Right lobe of liver (tissue), 6 donors: ENCODE measurements around the gene UBE2Q2. TPM values are rescaled to one million over a fixed set of nuclear protein-coding genes. Genes with fewer than 3 reads are reported as not detected.
"Not testable (repeated sequence)": the region's sequence is repeated elsewhere in the genome, so short reads cannot be mapped to it uniquely, and the experiment has no call there.

Source experiments
- ATAC-seq, 4 donors: fragments of 200-7000 bp; cut with Tn5 transposase; one replicate each; pipeline ENCODE4 v1.9.1; 2020; ENCODE audit warnings: mild to moderate bottlenecking in 4 of 4, moderate library complexity in 4 of 4
- DNase-seq, 3 donors: peaks; one replicate each; pipeline ENCODE4 v3.0.0-alpha.2; 2020
- H3K27ac ChIP-seq, 3 donors: fragments of 200-600 bp; one replicate each; pipeline ENCODE4 v1.8.0; 2022
- H3K27me3 ChIP-seq, 2 donors: fragments of 200-600 bp; one replicate each; pipeline ENCODE4 v1.8.0; 2022
- H3K36me3 ChIP-seq, 4 donors: fragments of 200-600 bp; sonication (generic) in 1 of 4; one replicate each; pipeline versions ENCODE4 v1.5.1 to v1.8.0; 2017 to 2022; ENCODE audit warnings: control low read depth in 1 of 4
- H3K4me1 ChIP-seq, 4 donors: fragments of 200-600 bp; sonication (generic) in 1 of 4; one replicate each; pipeline versions ENCODE4 v1.5.1 to v1.8.0; 2017 to 2022; ENCODE audit warnings: control low read depth in 1 of 4
- H3K4me3 ChIP-seq, 3 donors: fragments of 200-600 bp; one replicate each; pipeline ENCODE4 v1.8.0; 2022
- H3K9me3 ChIP-seq, 4 donors: fragments of 200-600 bp; sonication (generic) in 1 of 4; one replicate each; pipeline versions ENCODE4 v1.5.1 to v1.8.0; 2017 to 2022; ENCODE audit warnings: control low read depth in 1 of 4
- POLR2A ChIP-seq: fragments of 450-650 bp; IDR thresholded peaks from one replicate; pipeline ENCODE4 v1.6.1; 2017; ENCODE audit warnings: antibody characterized with exemption, mild to moderate bottlenecking
- WGBS: methylation state at CpG from one replicate; pipeline ENCODE4 v1.1.6; 2018; ENCODE audit warnings: low coverage, low lambda C conversion rate; ENCODE audit not compliant: insufficient coverage; ENCODE audit errors: missing lambda C conversion rate; 5-methylcytosine and 5-hydroxymethylcytosine counted together
- intact Hi-C, 2 donors: fragments of 100-400 bp; cut with DNase I; formaldehyde crosslinking; loops; one replicate each; pipeline versions ENCODE4 v1.11.2 to v1.14.1; 2022
- total RNA-seq, 6 experiments: library from RNA; depleted of rRNA in 2 of 6; stranded (reverse); fragments of >200 nt in 2 of 6; fragmentation: NEBNext Ultra II Directional in 3 of 6; extraction: Animal tissue kit (Norgen Biotek cat#: 25700) in 3 of 6; gene quantifications; one replicate each; pipeline versions ENCODE4 v1.1.0 to v1.2.4, GENCODE V29; 2016 to 2023
- TF ChIP-seq, protein P1 (sequence below), 4 donors: fragments of 200-600 bp in 3 of 4; fragments of 450-650 bp in 1 of 4; IDR thresholded peaks; one replicate each; pipeline versions ENCODE4 v1.5.1 to v1.8.0; 2016 to 2022; ENCODE audit warnings: antibody characterized with exemption in 4 of 4, mild to moderate bottlenecking in 2 of 4
- donor health status: DM: no; HTN: yes; CAD: no.
- donor health status: DM: no; HTN: no; CAD: no.
- donor health status: DM: no; HTN: no; CAD: no.
- donor health status: DM: no; HTN: yes; CAD: no.
- donor health status: DM: no; HTN: yes; CAD: no.

The UBE2Q2 gene
- total RNA-seq, 6 experiments from 2014 or later: 2.6 to 9.5 (median 4.6) TPM

DNA sequence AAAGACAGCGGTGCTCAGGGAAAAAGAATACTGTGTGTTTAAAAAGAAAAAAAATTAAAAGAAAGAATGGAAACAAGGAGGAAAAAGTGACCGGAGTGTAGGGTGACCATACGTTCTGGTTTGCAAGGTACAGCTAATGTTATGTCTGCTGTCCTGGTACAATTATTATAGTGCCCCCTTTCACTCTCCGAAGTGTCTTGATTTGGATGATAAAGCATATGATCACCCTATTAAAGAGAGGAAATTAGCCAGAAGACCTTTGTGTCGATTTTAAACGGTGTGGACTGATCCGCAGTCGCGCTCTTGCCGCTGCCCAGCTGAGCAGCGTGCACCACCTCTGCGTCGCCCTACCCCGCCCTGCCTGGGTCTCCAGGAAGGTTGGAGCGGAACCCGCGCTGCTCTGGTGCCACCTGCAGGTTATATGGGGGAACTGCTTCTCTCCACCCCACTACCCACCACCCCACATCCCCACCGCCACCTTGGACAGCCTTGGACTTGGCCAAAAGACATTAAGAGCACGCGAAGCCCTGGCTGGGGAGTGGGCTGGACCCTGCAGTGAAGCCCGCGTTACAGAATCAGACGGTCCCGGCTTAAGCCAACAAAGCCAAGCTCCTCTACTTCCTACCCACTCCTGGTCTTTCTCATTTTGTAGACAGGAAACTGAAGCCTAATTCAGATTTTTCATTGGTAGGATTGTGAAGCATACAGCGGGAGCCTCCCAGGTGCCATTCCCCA, 41.2 kb upstream of the UBE2Q2 start:
- ATAC-seq (peak; percentile 100), DNase-seq (peak; percentile 81 to 85 (median 82))
- WGBS: 10% methylated on average over 12 of the region's 25 CpGs
- no peaks in the 10 kb centered on the region for H3K27me3 ChIP-seq
- no peaks in the 10 kb centered on the region for H3K36me3 ChIP-seq
- H3K4me3 ChIP-seq: no peak overlapping the region
- H3K9me3 ChIP-seq: no peaks in the 10 kb centered on the region
- intact Hi-C loops: no loop called here
- no peak for TF ChIP-seq POLR2A
- TF ChIP-seq, protein P1, sequence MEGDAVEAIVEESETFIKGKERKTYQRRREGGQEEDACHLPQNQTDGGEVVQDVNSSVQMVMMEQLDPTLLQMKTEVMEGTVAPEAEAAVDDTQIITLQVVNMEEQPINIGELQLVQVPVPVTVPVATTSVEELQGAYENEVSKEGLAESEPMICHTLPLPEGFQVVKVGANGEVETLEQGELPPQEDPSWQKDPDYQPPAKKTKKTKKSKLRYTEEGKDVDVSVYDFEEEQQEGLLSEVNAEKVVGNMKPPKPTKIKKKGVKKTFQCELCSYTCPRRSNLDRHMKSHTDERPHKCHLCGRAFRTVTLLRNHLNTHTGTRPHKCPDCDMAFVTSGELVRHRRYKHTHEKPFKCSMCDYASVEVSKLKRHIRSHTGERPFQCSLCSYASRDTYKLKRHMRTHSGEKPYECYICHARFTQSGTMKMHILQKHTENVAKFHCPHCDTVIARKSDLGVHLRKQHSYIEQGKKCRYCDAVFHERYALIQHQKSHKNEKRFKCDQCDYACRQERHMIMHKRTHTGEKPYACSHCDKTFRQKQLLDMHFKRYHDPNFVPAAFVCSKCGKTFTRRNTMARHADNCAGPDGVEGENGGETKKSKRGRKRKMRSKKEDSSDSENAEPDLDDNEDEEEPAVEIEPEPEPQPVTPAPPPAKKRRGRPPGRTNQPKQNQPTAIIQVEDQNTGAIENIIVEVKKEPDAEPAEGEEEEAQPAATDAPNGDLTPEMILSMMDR (IDR thresholded peaks at IDR 0.05): peak; percentile 79 to 94 (median 90)
- H3K27ac ChIP-seq: no peak overlapping the region
- H3K4me1 ChIP-seq: no peaks in the 10 kb centered on the region

GRCh38 chr15:75807486-75807885, 35.8 kb upstream of the UBE2Q2 start:
- WGBS: no CpG with 5 or more reads among the region's 2 CpGs

DNA sequence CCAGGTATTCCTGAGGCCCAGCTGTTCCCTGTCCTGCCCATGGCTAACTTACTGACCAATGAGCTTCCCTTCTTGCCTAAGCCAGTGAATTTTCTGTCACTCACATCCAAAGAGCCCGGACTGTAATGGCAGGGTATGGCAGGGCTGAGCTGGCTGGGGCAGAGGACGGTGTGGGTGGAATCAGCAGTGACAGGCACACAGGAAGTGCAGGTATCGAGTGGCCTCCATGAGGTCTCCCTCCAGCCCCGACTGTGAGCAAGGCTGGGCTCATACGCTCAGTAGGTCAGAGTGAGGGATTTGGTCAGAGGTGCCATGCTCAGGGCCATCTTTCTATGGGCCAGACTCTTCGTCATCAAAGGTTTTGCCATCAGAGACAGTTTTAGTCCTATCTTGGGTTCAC, 35.2 kb upstream of the UBE2Q2 start:
- intact Hi-C loops, DNase-seq, H3K36me3 ChIP-seq, H3K27ac ChIP-seq, H3K4me3 ChIP-seq, H3K9me3 ChIP-seq, ATAC-seq, H3K27me3 ChIP-seq, H3K4me1 ChIP-seq: not testable (repeated sequence)
- 83% methylated on average over 2 of the region's 6 CpGs for WGBS

More at GRCh38 chr15:75807486-75807885, 35.8 kb upstream of the UBE2Q2 start:
- intact Hi-C loops, DNase-seq, H3K4me3 ChIP-seq, H3K27me3 ChIP-seq, H3K36me3 ChIP-seq, H3K27ac ChIP-seq, H3K4me1 ChIP-seq, ATAC-seq, H3K9me3 ChIP-seq: not testable (repeated sequence)

DNA sequence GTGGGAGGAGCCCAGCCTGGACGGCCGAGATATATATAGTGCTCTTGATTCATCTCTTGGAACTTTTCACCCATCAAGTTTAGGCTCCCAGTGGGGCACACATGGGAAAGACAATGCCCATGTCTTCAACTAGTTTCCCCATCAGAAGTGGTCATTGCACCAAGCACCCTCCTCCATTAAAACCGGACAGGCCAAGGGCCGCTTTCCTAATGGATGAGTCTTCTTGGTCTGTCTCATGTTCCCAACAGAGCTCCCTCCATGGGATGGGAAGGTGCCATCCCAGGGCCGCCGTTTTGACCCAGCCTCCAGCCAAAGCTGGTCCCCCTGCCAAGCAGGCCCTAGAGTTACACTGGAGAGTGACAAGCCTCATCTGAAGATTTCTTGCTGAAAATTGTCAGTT, 34.7 kb upstream of the UBE2Q2 start:
- 83% methylated on average over 2 of the region's 6 CpGs for WGBS
- Histone ChIP-seq H3K4me3 (no peak overlapping the region), H3K36me3 (no peaks in the 10 kb centered on the region), H3K27ac (no peak overlapping the region), H3K4me1 (no peaks in the 10 kb centered on the region), H3K9me3 (no peaks in the 10 kb centered on the region), H3K27me3 (no peaks in the 10 kb centered on the region)
- TF ChIP-seq POLR2A: no peak
- TF ChIP-seq, protein P1 (IDR thresholded peaks at IDR 0.05): no peak
- no peak for DNase-seq
- no peak for ATAC-seq
- intact Hi-C loops: no loop called here

DNA sequence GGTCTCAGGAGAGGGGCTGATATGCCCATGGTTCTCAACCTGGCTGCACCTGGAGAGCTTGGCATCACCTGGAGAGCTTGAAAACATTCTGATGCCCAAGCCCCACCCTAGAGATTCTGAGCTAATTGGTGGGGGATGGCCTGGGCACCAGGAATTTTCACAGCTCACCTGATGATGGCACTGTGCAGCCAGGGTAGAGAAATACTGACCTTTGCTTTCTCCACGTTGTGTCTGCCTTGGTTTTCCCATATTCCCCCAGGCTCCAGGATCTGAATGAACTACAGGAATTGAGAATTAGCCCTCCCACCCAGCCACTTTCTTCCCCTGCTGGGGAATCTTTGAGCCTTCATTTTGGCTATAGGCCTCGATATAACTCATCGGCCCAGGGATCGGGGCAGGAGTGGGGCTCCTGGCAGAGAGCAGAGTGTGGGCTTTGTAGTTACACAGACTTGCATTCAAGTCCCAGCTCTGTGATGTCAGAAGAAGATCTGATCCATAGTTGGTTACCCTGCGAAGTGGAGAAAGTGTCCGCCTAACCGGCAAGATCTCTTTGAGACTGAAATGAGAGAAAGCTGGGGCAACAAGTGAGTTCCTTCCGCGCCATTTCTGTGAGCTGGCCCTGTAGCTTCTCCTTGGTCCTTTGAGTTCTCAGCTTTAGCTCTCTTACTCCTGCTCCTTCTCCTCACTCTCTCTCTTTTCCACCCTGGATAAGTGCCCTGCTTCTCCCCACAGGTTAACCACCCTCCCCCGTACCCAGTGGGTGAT, 33.1 kb upstream of the UBE2Q2 start:
- Histone ChIP-seq H3K4me1 (no peaks in the 10 kb centered on the region), H3K27ac (no peak overlapping the region), H3K9me3 (no peaks in the 10 kb centered on the region), H3K36me3 (no peaks in the 10 kb centered on the region), H3K27me3 (no peaks in the 10 kb centered on the region), H3K4me3 (no peak overlapping the region)
- WGBS: 83% methylated on average over 9 of the region's 10 CpGs
- ATAC-seq (peak; percentile 84 to 95 (median 87)), DNase-seq (peak in 1 of 3 donors; percentile 52)
- intact Hi-C loops: no loop called here
- TF ChIP-seq POLR2A: no peak
- TF ChIP-seq, protein P1 (IDR thresholded peaks at IDR 0.05): peak; percentile 54 to 63 (median 56)
